Liver (tissue), 3 donors: ENCODE results near the gene HRG.

ENCODE experiments used
- ATF3 ChIP-seq: IDR thresholded peaks from 2 replicates; pipeline ENCODE4 v1.6.1; 2016; ENCODE audit warnings: antibody characterized with exemption
- CTCF ChIP-seq: fragments of 150-350 bp; IDR thresholded peaks from 2 replicates; pipeline ENCODE4 v1.5.1; 2017; ENCODE audit warnings: improper control_type of control experiment, low read depth, low read length; ENCODE audit not compliant: missing input control
- FOXA1 ChIP-seq: IDR thresholded peaks from 2 replicates; pipeline ENCODE4 v1.6.1; 2016; ENCODE audit warnings: antibody characterized with exemption
- FOXA2 ChIP-seq: IDR thresholded peaks from 2 replicates; pipeline ENCODE4 v1.6.1; 2016; ENCODE audit warnings: antibody characterized with exemption
- GABPA ChIP-seq, 2 donors: IDR thresholded peaks in 1 of 2; conservative IDR thresholded peaks in 1 of 2; 2 replicates each; pipeline ENCODE4 v1.6.1; 2016; ENCODE audit warnings: antibody characterized with exemption in 2 of 2, mild to moderate bottlenecking in 1 of 2, moderate library complexity in 1 of 2
- MAX ChIP-seq: IDR thresholded peaks from 2 replicates; pipeline ENCODE4 v1.6.1; 2016; ENCODE audit warnings: antibody characterized with exemption
- RAD21 ChIP-seq, 2 donors: IDR thresholded peaks; 2 replicates each; pipeline ENCODE4 v1.6.1; 2016; ENCODE audit warnings: antibody characterized with exemption in 2 of 2, mild to moderate bottlenecking in 2 of 2
- REST ChIP-seq: IDR thresholded peaks from 2 replicates; pipeline ENCODE4 v1.6.1; 2016; ENCODE audit warnings: antibody characterized with exemption, mild to moderate bottlenecking
- SP1 ChIP-seq: IDR thresholded peaks from 2 replicates; pipeline ENCODE4 v1.6.1; 2018; ENCODE audit warnings: antibody characterized with exemption, mild to moderate bottlenecking
- TAF1 ChIP-seq: conservative IDR thresholded peaks from 2 replicates; pipeline ENCODE4 v1.6.1; 2016; ENCODE audit warnings: antibody characterized with exemption, mild to moderate bottlenecking
- YY1 ChIP-seq: IDR thresholded peaks from 2 replicates; pipeline ENCODE4 v1.6.1; 2016; ENCODE audit warnings: antibody characterized with exemption, mild to moderate bottlenecking
- ZBTB33 ChIP-seq: IDR thresholded peaks from 2 replicates; pipeline ENCODE4 v1.6.1; 2016; ENCODE audit warnings: antibody characterized with exemption
- donor health status: healthy.
- donor health status: healthy.

- TF ChIP-seq MAX (no peak), CTCF (no peak), SP1 (no peak), YY1 (no peak), RAD21 (IDR thresholded peaks at IDR 0.05) (no peak), FOXA2 (no peak), FOXA1 (no peak), REST (no peak), ATF3 (no peak), ZBTB33 (no peak), GABPA (IDR thresholded peaks at IDR 0.05 in 1 of 2, conservative IDR thresholded peaks at IDR 0.05 in 1 of 2) (no peak), TAF1 (no peak)
These were observed 24.9 kb upstream of the HRG start for GRCh38 chr3:186640929-186641328.
